Measurements from ENCODE around the gene CATSPER4.

DNA sequence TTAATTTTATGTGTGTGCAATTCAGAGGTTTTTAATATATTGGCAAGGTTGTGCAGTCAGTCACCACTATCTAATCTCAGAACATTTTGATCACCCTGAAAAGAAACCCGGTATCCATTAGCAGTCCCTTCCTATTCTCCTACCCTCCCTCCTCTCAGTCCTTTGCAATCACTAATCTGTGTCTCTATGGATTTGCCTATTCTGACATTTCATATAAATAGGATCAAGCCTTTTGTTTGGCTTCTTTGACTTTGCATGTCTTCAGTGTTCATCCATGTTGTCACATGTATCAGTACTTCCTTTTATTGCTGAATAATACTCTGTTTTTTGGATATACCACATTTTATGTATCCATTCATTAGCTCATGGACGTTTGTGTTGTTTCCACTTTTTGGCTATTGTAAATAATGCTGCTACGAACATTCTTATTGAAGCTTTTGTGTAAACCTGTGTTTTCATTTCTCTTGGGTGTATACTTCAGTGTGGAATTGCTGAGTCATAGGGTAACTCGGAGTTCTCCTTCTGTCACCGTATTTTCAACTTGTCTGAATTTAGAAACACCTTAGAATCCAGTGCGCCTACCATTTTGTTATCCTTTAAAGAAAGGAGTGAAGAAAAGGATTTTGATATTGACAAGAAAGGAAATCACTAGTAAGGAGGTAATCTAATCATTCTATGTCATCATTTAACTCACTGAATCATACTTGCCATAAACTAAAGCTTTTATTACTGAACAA lies 47.0 kb downstream of the CATSPER4 start:
- TF ChIP-seq, protein P1, sequence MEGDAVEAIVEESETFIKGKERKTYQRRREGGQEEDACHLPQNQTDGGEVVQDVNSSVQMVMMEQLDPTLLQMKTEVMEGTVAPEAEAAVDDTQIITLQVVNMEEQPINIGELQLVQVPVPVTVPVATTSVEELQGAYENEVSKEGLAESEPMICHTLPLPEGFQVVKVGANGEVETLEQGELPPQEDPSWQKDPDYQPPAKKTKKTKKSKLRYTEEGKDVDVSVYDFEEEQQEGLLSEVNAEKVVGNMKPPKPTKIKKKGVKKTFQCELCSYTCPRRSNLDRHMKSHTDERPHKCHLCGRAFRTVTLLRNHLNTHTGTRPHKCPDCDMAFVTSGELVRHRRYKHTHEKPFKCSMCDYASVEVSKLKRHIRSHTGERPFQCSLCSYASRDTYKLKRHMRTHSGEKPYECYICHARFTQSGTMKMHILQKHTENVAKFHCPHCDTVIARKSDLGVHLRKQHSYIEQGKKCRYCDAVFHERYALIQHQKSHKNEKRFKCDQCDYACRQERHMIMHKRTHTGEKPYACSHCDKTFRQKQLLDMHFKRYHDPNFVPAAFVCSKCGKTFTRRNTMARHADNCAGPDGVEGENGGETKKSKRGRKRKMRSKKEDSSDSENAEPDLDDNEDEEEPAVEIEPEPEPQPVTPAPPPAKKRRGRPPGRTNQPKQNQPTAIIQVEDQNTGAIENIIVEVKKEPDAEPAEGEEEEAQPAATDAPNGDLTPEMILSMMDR (IDR thresholded peaks at IDR 0.05), result no peak
- no peak for TF ChIP-seq POLR2A (IDR thresholded peaks at IDR 0.05)

Measured in lower leg skin (tissue), 3 donors.